Left lobe of liver (tissue), 2 donors: ENCODE measurements around the gene MAML2. TPM values are rescaled to one million over a fixed set of nuclear protein-coding genes. Genes with fewer than 3 reads are reported as not detected.

Experiments
- ATAC-seq: fragments of 200-7000 bp; cut with Tn5 transposase; one replicate; pipeline ENCODE4 v1.9.1; 2020; ENCODE audit warnings: mild to moderate bottlenecking, moderate library complexity
- DNase-seq: peaks from one replicate; pipeline ENCODE4 v3.0.0-alpha.2; 2020; ENCODE audit warnings: low spot score
- total RNA-seq: library from RNA; stranded (reverse); gene quantifications from one replicate; pipeline ENCODE4 v1.2.1, GENCODE V29; 2021
- donor health status: DM: no; HTN: no; CAD: no; lungs with moderate emphysema.
- donor health status: DM: no; HTN: yes; CAD: no.

The MAML2 gene
- total RNA-seq, 1 donor from 2014 or later, result 1.0 TPM

GRCh38 chr11:96054870-96055705, 287.9 kb downstream of the MAML2 start:
- ATAC-seq, result peak; percentile 80

GRCh38 chr11:96052921-96053651, 289.9 kb downstream of the MAML2 start:
- no peak for DNase-seq
- ATAC-seq, result no peak

More at GRCh38 chr11:96054870-96055705, 287.9 kb downstream of the MAML2 start:
- no peak for DNase-seq

- DNase-seq (no peak), ATAC-seq (no peak)
These were observed 291.2 kb downstream of the MAML2 start for GRCh38 chr11:96051820-96052219.

GRCh38 chr11:96050435-96051182, 292.4 kb downstream of the MAML2 start:
- DNase-seq, result no peak
- no peak for ATAC-seq

GRCh38 chr11:96049426-96049825, 293.6 kb downstream of the MAML2 start:
- DNase-seq (no peak), ATAC-seq (no peak)

GRCh38 chr11:96045622-96046456, 297.2 kb downstream of the MAML2 start:
- DNase-seq (no peak), ATAC-seq (no peak)

- DNase-seq (no peak), ATAC-seq (no peak)
These were observed 298.2 kb downstream of the MAML2 start for GRCh38 chr11:96044747-96045146.

- ATAC-seq (no peak), DNase-seq (no peak)
These were observed 298.7 kb downstream of the MAML2 start for GRCh38 chr11:96044311-96044710.

- DNase-seq, result no peak
- ATAC-seq, result no peak
These were observed 299.7 kb downstream of the MAML2 start for GRCh38 chr11:96043291-96043690.

- DNase-seq, result no peak
- ATAC-seq, result no peak
These were observed 304.9 kb downstream of the MAML2 start for GRCh38 chr11:96038046-96038445.

GRCh38 chr11:96037405-96037949, 305.5 kb downstream of the MAML2 start:
- DNase-seq (no peak), ATAC-seq (no peak)

GRCh38 chr11:96036863-96037262, 306.1 kb downstream of the MAML2 start:
- DNase-seq (no peak), ATAC-seq (no peak)

GRCh38 chr11:96035740-96036078, 307.3 kb downstream of the MAML2 start:
- ATAC-seq (no peak), DNase-seq (no peak)

GRCh38 chr11:96035031-96035739, 307.8 kb downstream of the MAML2 start:
- no peak for DNase-seq
- ATAC-seq, result no peak

GRCh38 chr11:96033599-96033998, 309.4 kb downstream of the MAML2 start:
- DNase-seq (no peak), ATAC-seq (no peak)

GRCh38 chr11:96033095-96033494, 309.9 kb downstream of the MAML2 start:
- DNase-seq, result no peak
- no peak for ATAC-seq

GRCh38 chr11:96028746-96029145, 314.2 kb downstream of the MAML2 start:
- no peak for DNase-seq
- ATAC-seq, result no peak

- no peak for DNase-seq
- ATAC-seq, result no peak
These were observed 316.0 kb downstream of the MAML2 start for GRCh38 chr11:96027021-96027420.

GRCh38 chr11:96026310-96026709, 316.7 kb downstream of the MAML2 start:
- ATAC-seq, result no peak
- no peak for DNase-seq

GRCh38 chr11:96024666-96025065, 318.3 kb downstream of the MAML2 start:
- ATAC-seq (no peak), DNase-seq (no peak)
